ENCODE results near the gene SLC36A3.

DNA sequence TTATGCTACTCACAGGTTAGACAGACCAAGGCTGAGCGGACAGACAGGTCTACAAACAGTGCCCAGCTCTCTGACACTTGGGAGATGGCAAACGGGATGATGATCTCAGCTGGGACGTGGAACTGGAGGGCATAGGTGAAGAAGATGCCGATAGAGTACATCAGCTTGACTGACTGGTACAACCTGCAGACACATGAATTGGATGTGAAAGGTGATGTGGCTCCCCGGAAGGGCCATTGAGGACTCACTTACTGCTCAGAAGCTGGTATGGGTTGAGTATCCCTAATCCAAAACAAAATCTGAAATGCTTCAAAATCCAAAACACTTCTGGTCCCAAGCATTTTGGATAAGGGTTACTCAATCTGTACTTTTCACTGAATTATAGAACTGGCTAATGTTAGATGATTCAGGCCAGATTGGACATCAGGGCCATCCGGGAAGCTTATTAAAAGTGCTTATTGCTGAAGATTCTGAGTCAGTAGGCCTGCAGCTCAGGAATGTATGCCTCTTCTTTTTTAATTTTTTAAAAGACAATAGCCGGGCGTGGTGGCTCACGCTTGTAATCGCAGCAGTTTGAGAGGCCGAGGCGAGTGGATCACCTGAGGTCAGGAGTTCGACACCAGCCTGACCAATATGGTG is 22.4 kb downstream of the SLC36A3 start:
- TF ChIP-seq, protein P1, sequence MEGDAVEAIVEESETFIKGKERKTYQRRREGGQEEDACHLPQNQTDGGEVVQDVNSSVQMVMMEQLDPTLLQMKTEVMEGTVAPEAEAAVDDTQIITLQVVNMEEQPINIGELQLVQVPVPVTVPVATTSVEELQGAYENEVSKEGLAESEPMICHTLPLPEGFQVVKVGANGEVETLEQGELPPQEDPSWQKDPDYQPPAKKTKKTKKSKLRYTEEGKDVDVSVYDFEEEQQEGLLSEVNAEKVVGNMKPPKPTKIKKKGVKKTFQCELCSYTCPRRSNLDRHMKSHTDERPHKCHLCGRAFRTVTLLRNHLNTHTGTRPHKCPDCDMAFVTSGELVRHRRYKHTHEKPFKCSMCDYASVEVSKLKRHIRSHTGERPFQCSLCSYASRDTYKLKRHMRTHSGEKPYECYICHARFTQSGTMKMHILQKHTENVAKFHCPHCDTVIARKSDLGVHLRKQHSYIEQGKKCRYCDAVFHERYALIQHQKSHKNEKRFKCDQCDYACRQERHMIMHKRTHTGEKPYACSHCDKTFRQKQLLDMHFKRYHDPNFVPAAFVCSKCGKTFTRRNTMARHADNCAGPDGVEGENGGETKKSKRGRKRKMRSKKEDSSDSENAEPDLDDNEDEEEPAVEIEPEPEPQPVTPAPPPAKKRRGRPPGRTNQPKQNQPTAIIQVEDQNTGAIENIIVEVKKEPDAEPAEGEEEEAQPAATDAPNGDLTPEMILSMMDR (IDR thresholded peaks at IDR 0.05; ENCODE audit: low read length): no peak
- TF ChIP-seq EZH2 (optimal IDR thresholded peaks at IDR 0.05; ENCODE audit: low read depth, low read length) (no peak), EZH2phosphoT487 (IDR thresholded peaks at IDR 0.05; ENCODE audit: low read length) (no peak)
